GM21423 (cell line): ENCODE data around the gene OCRL.
"Not testable (repeated sequence)": the region's sequence is repeated elsewhere in the genome, so short reads cannot be mapped to it uniquely, and the experiment has no call there.

Source experiments
- ATAC-seq: cut with Tn5 transposase; IDR thresholded peaks from one replicate; pipeline ENCODE4 v1.9.1; 2021; ENCODE audit warnings: mild to moderate bottlenecking, moderate library complexity; ENCODE audit not compliant: unreplicated experiment

Gene OCRL

DNA sequence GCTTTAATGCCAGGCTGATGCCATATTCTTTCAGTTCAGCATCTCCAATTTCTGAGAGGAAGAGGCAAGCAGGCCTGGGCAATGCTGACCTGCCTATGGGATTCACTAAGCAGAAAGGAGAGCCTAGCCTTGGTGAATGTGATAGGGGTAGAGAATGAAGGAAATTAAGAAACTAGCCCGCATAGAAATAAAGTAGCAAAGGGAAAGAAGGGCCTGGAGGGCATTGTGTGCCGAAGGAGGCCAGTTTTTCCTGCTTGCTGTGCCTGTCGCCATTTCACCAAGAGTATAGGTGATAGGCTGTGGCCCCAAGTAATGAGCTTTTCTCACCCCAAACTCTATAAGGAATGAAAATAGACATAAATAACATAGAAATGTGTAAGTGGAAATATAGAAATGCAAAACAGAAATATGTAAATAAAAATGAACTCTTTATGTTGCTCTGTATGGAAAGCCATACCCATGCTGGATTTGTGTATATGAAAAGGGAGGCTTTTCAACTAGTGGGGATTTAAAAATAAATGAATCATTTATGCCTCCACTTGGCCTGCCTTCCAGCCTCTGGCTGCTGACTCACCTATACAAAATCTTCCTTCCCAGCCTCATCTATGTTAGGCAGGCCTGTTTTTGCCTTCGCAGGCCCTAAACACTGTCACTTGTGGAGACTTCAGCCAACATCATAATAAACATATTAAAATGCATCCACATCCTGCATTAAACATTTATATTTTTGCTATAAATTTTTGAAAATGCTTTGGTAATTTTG, 5.1 kb upstream of the OCRL start:
- no peak for ATAC-seq

- no peak for ATAC-seq
These were observed 694 bp downstream of the OCRL start for GRCh38 chrX:129540722-129541184.

GRCh38 chrX:129544780-129545179, 4.7 kb downstream of the OCRL start:
- ATAC-seq: no peak

- no peak for ATAC-seq
These were observed 5.3 kb downstream of the OCRL start for GRCh38 chrX:129545408-129545807.

- no peak for ATAC-seq
These were observed 9.1 kb downstream of the OCRL start for GRCh38 chrX:129549124-129549523.

DNA sequence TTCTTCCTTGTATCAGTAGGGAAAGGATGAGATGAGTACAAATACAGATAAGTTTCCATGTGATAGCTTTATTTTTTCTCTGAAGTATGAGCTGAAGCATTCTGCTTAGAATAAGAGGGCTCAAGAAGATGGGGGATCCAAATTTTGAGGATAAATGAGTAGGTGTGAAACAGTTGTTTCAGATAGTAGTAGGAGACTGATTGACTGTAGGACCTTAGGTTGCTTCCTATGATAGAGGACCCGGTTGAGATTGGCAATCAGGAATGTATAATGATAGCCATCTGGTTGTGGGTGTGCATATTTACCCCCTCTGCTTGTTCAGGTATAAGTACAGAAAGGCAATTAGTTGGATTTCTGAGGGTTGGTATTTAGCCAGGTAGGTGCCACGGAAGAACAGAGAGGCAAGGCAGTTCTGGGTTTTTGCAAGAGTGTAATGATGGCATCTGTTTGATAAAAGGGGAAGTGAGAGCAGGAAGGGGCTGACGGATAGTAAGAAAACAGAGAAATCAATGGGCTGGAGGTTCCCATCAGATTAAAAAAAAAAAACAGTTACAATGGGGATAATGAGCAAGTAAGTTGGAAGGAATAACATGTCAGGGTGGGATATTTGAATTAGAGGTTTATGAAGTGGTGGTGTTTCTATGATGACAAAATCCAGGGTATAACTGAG, 13.7 kb downstream of the OCRL start:
- peak; percentile 97 for ATAC-seq

GRCh38 chrX:129554816-129555215, 14.8 kb downstream of the OCRL start:
- ATAC-seq: not testable (repeated sequence)

DNA sequence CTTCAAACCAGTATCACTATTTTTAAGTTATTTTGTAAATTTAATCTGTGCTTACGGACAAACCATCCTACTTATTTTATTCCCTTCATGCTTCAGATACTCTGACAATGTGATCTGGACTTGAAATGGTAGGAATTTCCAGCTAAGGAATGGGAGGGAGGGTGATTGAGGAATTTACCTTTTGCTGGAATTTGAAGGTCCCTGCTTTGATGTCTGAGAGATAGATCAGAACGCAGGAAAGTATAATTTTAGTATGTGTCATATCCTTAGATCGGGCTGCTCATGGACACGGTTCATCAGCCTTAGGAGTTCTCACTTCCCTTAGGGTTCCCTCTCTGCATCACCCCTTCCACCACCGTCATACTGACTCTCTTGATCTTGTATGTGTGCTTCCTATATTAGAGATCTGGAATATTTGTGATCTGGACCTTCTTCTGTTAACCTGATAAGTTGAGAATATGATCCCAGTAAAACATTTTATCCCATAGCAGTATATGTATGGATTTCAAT, 16.8 kb downstream of the OCRL start:
- ATAC-seq: no peak

- ATAC-seq: no peak
These were observed 17.9 kb downstream of the OCRL start for GRCh38 chrX:129557844-129558480.

DNA sequence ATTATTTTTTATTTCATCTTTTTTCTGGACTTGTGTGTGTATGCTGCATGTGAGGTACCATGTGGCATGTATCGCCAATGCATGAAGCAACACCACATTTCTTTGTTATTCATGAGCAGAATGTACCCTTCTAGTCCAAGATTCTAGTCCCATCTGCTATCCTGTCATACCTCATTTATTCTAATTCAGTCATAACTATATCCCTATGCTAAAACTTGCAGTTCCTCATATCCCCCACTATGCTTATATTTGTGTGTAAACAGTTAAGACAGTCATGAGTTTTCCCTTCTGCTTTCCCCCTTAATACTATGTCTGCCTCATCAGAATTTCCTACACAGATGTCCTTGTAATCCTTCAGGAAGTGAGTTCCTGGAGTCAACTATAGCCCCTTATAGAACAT, 19.7 kb downstream of the OCRL start:
- ATAC-seq: no peak

GRCh38 chrX:129561453-129561852, 21.4 kb downstream of the OCRL start:
- ATAC-seq: no peak

DNA sequence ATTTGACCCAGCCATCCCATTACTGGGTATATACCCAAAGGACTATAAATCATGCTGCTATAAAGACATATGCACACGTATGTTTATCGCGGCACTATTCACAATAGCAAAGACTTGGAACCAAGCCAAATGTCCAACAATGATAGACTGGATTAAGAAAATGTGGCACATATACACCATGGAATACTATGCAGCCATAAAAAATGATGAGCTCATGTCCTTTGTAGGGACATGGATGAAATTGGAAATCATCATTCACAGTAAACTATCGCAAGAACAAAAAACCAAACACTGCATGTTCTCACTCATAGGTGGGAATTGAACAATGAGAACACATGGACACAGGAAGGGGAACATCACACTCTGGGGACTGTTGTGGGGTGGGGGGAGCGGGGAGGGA, 24.3 kb downstream of the OCRL start:
- ATAC-seq: not testable (repeated sequence)

DNA sequence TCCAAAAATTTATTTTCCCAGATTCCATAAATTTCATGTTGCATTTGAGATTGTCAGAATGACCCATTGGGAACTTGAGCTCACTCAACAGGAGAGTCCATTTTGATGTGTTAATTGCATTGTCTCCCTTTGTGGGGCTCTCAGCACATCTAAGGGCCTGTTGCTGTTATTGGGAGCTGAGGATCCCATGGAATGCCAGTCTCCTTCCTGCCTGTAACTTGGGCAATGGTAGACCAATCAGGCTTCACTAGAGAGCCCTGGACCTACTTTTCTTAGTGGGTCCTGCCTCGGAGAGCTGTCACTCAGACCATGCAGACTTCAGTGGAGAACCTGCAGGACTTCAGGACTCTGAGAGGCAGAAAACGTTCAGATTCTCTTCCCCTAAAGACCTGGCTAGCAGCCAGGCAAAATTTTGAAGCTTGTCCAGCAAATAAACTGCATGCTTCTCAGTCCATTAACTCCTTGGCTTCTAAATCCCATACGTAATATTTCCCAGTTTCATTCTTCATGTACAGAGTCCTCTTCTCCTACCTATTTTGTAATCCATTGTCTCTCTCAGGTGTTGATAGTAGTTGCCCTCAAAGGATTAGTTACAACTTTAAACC, 25.1 kb downstream of the OCRL start:
- ATAC-seq: no peak

GRCh38 chrX:129566073-129566472, 26.0 kb downstream of the OCRL start:
- no peak for ATAC-seq

- no peak for ATAC-seq
These were observed 28.3 kb downstream of the OCRL start for GRCh38 chrX:129568349-129568748.

- ATAC-seq: no peak
These were observed 32.4 kb downstream of the OCRL start for GRCh38 chrX:129572422-129572821.

DNA sequence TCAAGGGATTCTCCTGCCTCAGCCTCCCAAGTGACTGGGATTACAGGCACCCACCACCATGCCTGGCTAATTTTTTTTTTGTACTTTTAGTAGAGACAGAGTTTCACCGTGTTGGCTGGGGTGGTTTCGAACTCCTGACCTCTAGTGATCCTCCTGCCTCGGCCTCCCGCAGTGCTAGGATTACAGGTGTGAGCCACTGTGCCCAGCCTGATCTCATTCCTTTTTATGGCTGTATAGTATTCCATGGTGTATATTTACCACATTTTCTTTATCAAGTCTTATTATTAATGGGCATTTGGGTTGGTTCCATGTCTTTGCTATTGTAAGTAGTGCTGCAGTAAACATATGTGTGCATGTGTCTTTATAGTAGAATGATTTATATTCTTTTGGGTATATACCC, 33.6 kb downstream of the OCRL start:
- not testable (repeated sequence) for ATAC-seq

DNA sequence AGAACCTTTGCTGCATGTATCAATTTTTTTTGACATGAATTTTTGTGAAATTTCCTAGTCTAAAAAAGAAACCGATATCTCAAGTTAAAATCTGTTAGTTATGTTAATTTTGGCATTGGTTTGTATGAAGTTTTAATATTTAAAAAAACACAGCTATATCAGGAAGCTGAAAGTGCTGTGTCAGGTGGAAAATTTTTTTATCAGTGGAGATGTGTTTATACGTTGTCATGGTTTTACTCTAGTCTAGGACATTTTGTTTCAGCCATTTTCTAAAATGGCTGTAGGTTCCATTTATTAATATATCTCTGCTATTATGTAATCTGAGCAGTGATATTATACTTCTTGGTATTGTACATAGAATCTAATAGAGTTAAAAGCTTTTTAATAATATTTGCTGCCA, 34.2 kb downstream of the OCRL start:
- no peak for ATAC-seq

DNA sequence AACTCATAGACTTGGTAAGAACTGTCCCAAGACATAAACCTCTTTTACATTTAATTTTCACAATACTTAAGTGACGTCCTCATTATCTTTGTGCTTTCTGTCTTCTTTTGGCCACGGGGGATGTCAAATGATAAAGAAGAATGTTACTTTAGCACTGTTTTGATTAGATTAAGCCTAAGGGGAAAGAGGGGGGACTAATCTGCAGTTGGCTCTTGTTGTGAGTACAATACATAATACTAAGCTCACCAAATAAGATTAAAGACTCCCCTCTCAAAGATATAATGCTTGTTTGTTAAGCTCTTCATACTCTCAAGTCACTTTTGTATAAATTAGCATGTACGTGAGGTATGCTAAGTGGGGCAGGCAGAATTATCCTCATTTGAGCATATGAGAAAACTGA, 36.5 kb downstream of the OCRL start:
- no peak for ATAC-seq

GRCh38 chrX:129577473-129577872, 37.4 kb downstream of the OCRL start:
- ATAC-seq: no peak

- ATAC-seq: no peak
These were observed 37.8 kb downstream of the OCRL start for GRCh38 chrX:129577877-129578276.
